HepG2 (cell line): ENCODE measurements around the gene CD248. TPM values are rescaled to one million over a fixed set of nuclear protein-coding genes. Genes with fewer than 3 reads are reported as not detected.
A peak's percentile ranks its signal among the peaks of the same experiment; 100 is the strongest.

Source experiments
- DNMT1 ChIP-seq: sonication (generic); formaldehyde crosslinking; IDR thresholded peaks from 2 replicates; pipeline ENCODE4 v1.5.1; 2020; ENCODE audit warnings: mild to moderate bottlenecking, missing genetic modification reagents
- FOXO4 ChIP-seq: sonication (generic); formaldehyde crosslinking; conservative IDR thresholded peaks from 2 replicates; pipeline ENCODE4 v1.8.1; 2023; ENCODE audit warnings: missing genetic modification reagents
- GABPB1 ChIP-seq: IDR thresholded peaks from 2 replicates; pipeline ENCODE4 v1.6.1; 2016; ENCODE audit warnings: mild to moderate bottlenecking, missing genetic modification reagents, moderate library complexity, missing compliant biosample characterization
- MED1 ChIP-seq: sonication (generic); formaldehyde crosslinking; IDR thresholded peaks from 2 replicates; pipeline ENCODE4 v1.4.0; 2020; ENCODE audit warnings: missing genetic modification reagents
- RORA ChIP-seq: sonication (generic); formaldehyde crosslinking; IDR thresholded peaks from 2 replicates; pipeline ENCODE4 v1.5.0; 2020; ENCODE audit warnings: mild to moderate bottlenecking, missing genetic modification reagents, moderate library complexity
- ZBTB2 ChIP-seq: sonication (generic); formaldehyde crosslinking; IDR thresholded peaks from 2 replicates; pipeline ENCODE4 v1.8.0; 2022; ENCODE audit warnings: low read depth, missing genetic modification reagents
- ZNF3 ChIP-seq: IDR thresholded peaks from 2 replicates; pipeline ENCODE4 v1.7.0; 2017; ENCODE audit warnings: inconsistent platforms
- polyA plus RNA-seq, 8 experiments: library from polyadenylated mRNA; depleted of rRNA in 3 of 8; stranded (reverse) in 7 of 8; unstranded in 1 of 8; fragments of >200 nt; fragmentation: Illumina TruSeq in 4 of 8; extraction: Trizol in 4 of 8; gene quantifications; 2 replicates each; pipeline versions ENCODE4 v1.2.1 to v1.2.3, GENCODE V29; 2011 to 2016; ENCODE audit warnings: low read depth in 4 of 8, missing spikeins in 1 of 8, mixed read lengths in 1 of 8; ENCODE audit not compliant: insufficient read depth in 1 of 8
- total RNA-seq, 5 experiments: library from RNA; depleted of rRNA; stranded (reverse); fragments of >200 nt; fragmentation: Illumina TruSeq; extraction: Trizol; gene quantifications; 2 replicates each; pipeline ENCODE4 v1.2.3, GENCODE V29; 2016; ENCODE audit warnings: low read depth in 1 of 5
- TF ChIP-seq, protein P1 (sequence below): sonication (generic); formaldehyde crosslinking; conservative IDR thresholded peaks from 2 replicates; pipeline ENCODE4 v1.4.0; 2020; ENCODE audit warnings: missing genetic modification reagents
- TF ChIP-seq, protein P2 (sequence below): sonication (generic); formaldehyde crosslinking; conservative IDR thresholded peaks from 2 replicates; pipeline ENCODE4 v1.5.0; 2020; ENCODE audit warnings: missing genetic modification reagents
- TF ChIP-seq, protein P3 (sequence below): sonication (generic); formaldehyde crosslinking; IDR thresholded peaks from 2 replicates; pipeline ENCODE4 v1.4.0; 2020; ENCODE audit warnings: missing genetic modification reagents
- TF ChIP-seq, protein P4 (sequence below): sonication (generic); formaldehyde crosslinking; IDR thresholded peaks from 2 replicates; pipeline ENCODE4 v1.5.1; 2020; ENCODE audit warnings: mild to moderate bottlenecking, missing genetic modification reagents, borderline replicate concordance

CD248 gene
- total and polyA plus RNA-seq, 2 of the 13 experiments (the other 11 are each of a cell fraction or from before 2014, with no cell fraction given), result 0.25 to 0.35 TPM

DNA sequence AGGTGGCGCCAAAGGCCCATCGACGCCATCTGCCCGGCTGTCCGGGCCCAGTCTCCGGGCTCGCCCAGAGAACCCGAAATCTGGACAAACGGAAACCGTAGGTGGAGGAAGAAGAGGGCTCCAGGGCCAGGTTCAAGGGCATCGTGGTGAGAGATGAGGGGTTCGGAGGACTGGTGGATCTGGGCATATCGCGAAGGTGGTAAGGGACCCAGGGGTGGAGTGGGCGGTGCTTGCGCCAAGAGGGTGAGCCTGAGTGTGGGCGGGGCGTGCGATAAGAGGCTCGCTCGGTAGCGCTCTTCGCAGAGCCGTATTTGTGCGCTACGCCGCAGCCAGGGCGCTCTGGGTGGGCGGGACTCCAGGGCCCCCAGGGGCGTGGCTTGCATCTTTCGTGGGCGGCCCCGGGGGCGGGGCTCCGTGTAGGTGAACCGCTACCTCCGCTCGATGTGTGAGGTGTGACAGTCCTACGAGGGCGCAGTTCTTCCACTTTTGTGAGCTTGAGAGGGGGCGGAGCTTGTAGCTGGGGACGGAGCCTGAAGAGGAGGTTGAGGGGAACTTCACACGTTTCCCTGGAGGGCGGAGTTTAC lies 4.8 kb downstream of the CD248 start (continued):
- peak; percentile 59; the same call in 1 of the 2 replicates for TF ChIP-seq GABPB1
- peak; percentile 30; the same call in 1 of the 2 replicates for TF ChIP-seq MED1 (CRISPR knock-in tag)
- TF ChIP-seq, protein P1, sequence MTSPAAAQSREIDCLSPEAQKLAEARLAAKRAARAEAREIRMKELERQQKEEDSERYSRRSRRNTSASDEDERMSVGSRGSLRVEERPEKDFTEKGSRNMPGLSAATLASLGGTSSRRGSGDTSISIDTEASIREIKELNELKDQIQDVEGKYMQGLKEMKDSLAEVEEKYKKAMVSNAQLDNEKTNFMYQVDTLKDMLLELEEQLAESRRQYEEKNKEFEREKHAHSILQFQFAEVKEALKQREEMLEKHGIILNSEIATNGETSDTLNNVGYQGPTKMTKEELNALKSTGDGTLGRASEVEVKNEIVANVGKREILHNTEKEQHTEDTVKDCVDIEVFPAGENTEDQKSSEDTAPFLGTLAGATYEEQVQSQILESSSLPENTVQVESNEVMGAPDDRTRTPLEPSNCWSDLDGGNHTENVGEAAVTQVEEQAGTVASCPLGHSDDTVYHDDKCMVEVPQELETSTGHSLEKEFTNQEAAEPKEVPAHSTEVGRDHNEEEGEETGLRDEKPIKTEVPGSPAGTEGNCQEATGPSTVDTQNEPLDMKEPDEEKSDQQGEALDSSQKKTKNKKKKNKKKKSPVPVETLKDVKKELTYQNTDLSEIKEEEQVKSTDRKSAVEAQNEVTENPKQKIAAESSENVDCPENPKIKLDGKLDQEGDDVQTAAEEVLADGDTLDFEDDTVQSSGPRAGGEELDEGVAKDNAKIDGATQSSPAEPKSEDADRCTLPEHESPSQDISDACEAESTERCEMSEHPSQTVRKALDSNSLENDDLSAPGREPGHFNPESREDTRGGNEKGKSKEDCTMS (CRISPR knock-in tag), result no peak
- TF ChIP-seq ZBTB2, result no peak
- TF ChIP-seq ZNF3 (CRISPR knock-in tag), result no peak
- TF ChIP-seq, protein P2, sequence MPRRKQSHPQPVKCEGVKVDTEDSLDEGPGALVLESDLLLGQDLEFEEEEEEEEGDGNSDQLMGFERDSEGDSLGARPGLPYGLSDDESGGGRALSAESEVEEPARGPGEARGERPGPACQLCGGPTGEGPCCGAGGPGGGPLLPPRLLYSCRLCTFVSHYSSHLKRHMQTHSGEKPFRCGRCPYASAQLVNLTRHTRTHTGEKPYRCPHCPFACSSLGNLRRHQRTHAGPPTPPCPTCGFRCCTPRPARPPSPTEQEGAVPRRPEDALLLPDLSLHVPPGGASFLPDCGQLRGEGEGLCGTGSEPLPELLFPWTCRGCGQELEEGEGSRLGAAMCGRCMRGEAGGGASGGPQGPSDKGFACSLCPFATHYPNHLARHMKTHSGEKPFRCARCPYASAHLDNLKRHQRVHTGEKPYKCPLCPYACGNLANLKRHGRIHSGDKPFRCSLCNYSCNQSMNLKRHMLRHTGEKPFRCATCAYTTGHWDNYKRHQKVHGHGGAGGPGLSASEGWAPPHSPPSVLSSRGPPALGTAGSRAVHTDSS (CRISPR knock-in tag), result no peak
- TF ChIP-seq FOXO4 (CRISPR knock-in tag), result no peak
- TF ChIP-seq, protein P3, sequence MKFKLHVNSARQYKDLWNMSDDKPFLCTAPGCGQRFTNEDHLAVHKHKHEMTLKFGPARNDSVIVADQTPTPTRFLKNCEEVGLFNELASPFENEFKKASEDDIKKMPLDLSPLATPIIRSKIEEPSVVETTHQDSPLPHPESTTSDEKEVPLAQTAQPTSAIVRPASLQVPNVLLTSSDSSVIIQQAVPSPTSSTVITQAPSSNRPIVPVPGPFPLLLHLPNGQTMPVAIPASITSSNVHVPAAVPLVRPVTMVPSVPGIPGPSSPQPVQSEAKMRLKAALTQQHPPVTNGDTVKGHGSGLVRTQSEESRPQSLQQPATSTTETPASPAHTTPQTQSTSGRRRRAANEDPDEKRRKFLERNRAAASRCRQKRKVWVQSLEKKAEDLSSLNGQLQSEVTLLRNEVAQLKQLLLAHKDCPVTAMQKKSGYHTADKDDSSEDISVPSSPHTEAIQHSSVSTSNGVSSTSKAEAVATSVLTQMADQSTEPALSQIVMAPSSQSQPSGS (CRISPR knock-in tag), result 0 out of 2 replicates have a peak, but pooled peaks have one; percentile 4
- TF ChIP-seq DNMT1 (CRISPR knock-in tag), result no peak
- TF ChIP-seq, protein P4, sequence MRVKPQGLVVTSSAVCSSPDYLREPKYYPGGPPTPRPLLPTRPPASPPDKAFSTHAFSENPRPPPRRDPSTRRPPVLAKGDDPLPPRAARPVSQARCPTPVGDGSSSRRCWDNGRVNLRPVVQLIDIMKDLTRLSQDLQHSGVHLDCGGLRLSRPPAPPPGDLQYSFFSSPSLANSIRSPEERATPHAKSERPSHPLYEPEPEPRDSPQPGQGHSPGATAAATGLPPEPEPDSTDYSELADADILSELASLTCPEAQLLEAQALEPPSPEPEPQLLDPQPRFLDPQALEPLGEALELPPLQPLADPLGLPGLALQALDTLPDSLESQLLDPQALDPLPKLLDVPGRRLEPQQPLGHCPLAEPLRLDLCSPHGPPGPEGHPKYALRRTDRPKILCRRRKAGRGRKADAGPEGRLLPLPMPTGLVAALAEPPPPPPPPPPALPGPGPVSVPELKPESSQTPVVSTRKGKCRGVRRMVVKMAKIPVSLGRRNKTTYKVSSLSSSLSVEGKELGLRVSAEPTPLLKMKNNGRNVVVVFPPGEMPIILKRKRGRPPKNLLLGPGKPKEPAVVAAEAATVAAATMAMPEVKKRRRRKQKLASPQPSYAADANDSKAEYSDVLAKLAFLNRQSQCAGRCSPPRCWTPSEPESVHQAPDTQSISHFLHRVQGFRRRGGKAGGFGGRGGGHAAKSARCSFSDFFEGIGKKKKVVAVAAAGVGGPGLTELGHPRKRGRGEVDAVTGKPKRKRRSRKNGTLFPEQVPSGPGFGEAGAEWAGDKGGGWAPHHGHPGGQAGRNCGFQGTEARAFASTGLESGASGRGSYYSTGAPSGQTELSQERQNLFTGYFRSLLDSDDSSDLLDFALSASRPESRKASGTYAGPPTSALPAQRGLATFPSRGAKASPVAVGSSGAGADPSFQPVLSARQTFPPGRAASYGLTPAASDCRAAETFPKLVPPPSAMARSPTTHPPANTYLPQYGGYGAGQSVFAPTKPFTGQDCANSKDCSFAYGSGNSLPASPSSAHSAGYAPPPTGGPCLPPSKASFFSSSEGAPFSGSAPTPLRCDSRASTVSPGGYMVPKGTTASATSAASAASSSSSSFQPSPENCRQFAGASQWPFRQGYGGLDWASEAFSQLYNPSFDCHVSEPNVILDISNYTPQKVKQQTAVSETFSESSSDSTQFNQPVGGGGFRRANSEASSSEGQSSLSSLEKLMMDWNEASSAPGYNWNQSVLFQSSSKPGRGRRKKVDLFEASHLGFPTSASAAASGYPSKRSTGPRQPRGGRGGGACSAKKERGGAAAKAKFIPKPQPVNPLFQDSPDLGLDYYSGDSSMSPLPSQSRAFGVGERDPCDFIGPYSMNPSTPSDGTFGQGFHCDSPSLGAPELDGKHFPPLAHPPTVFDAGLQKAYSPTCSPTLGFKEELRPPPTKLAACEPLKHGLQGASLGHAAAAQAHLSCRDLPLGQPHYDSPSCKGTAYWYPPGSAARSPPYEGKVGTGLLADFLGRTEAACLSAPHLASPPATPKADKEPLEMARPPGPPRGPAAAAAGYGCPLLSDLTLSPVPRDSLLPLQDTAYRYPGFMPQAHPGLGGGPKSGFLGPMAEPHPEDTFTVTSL (CRISPR knock-in tag), result no peak
- TF ChIP-seq RORA, result no peak
